ENCODE measurements around the gene HEATR9.

DNA sequence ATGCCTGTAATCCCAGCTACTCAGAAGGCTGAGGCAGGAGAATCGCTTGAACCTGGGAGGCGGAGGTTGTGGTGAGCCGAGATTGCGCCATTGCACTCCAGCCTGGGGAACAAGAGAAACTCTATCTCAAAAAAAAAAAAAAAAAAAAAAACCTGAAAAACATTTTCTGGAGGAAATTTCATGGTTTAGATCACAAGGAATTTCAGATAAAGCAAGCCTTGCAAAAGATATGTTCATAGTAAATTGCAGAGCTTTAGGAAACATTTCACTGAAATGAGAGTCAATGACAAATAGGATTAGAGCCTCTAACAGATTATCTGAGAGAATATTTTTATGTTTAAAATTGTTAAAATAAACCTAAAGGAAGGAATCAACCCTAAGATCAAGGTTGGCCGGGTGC, 56.2 kb downstream of the HEATR9 start:
- TF ChIP-seq CTCF (IDR thresholded peaks at IDR 0.05; ENCODE audit: low read length) (no peak), EZH2 (optimal IDR thresholded peaks at IDR 0.05; ENCODE audit: low read depth, low read length) (no peak)

All from MM.1S (cell line).